Upper lobe of left lung (tissue), 6 donors: ENCODE results near the gene PIGO. TPM values are rescaled to one million over a fixed set of nuclear protein-coding genes. Genes with fewer than 3 reads are reported as not detected.

Experiments
- ATAC-seq, 2 donors: fragments of 200-7000 bp; cut with Tn5 transposase; one replicate each; pipeline ENCODE4 v1.9.1; 2022; ENCODE audit warnings: mild to moderate bottlenecking in 2 of 2, moderate library complexity in 2 of 2; ENCODE audit not compliant: low FRiP score in 2 of 2
- DNase-seq, 2 donors: peaks; one replicate each; pipeline ENCODE4 v3.0.0-alpha.2; 2019 to 2020
- H3K27ac ChIP-seq, 4 donors: fragments of 200-600 bp; sonication (generic); one replicate each; pipeline ENCODE4 v1.5.1; 2016 to 2019
- H3K27me3 ChIP-seq, 4 donors: fragments of 200-600 bp; sonication (generic); one replicate each; pipeline ENCODE4 v1.5.1; 2017 to 2019
- H3K36me3 ChIP-seq, 4 donors: fragments of 200-600 bp; sonication (generic); one replicate each; pipeline ENCODE4 v1.5.1; 2016 to 2019
- H3K4me1 ChIP-seq, 4 donors: fragments of 200-600 bp; sonication (generic); one replicate each; pipeline ENCODE4 v1.5.1; 2018 to 2019
- H3K4me3 ChIP-seq, 4 donors: fragments of 200-600 bp; sonication (generic); one replicate each; pipeline ENCODE4 v1.5.1; 2017 to 2019; ENCODE audit warnings: mild to moderate bottlenecking in 2 of 4, moderate library complexity in 1 of 4
- H3K9me3 ChIP-seq, 4 donors: fragments of 200-600 bp; sonication (generic); one replicate each; pipeline ENCODE4 v1.5.1; 2018 to 2019
- CTCF ChIP-seq, 6 experiments: fragments of 450-650 bp in 4 of 6; fragments of 200-600 bp in 2 of 6; sonication (generic) in 2 of 6; IDR thresholded peaks; one replicate each; pipeline ENCODE4 v1.5.1; 2016 to 2019; ENCODE audit warnings: antibody characterized with exemption in 6 of 6
- EP300 ChIP-seq, 4 donors: sonication (generic); formaldehyde crosslinking; IDR thresholded peaks; one replicate each; pipeline ENCODE4 v1.5.1; 2017; ENCODE audit warnings: antibody characterized with exemption in 4 of 4, control low read depth in 2 of 4
- POLR2A ChIP-seq, 4 donors: fragments of 450-650 bp; IDR thresholded peaks; one replicate each; pipeline ENCODE4 v1.5.1; 2016 to 2017; ENCODE audit warnings: antibody characterized with exemption in 4 of 4, mild to moderate bottlenecking in 2 of 4
- POLR2AphosphoS5 ChIP-seq, 2 donors: sonication (generic); formaldehyde crosslinking; IDR thresholded peaks; one replicate each; pipeline ENCODE4 v1.5.1; 2017; ENCODE audit warnings: antibody characterized with exemption in 2 of 2
- WGBS, 2 donors: methylation state at CpG; one replicate each; pipeline ENCODE4 v1.1.5; 2017 to 2018; 5-methylcytosine and 5-hydroxymethylcytosine counted together
- total RNA-seq, 6 donors: library from RNA; depleted of rRNA in 4 of 6; stranded (reverse); fragments of >200 nt in 4 of 6; gene quantifications; one replicate each; pipeline versions ENCODE4 v1.1.0 to v1.2.1, GENCODE V29; 2016 to 2021
- donor health status: DM: no; HTN: no; CAD: no; lungs with moderate emphysema.
- donor health status: DM: no; HTN: yes; CAD: no; lungs with severe emphysema.

Gene PIGO
- total RNA-seq, 6 donors from 2014 or later = 11.5 to 29.0 (median 19.1) TPM

GRCh38 chr9:35106343-35106730 lies 9.9 kb upstream of the PIGO start:
- Histone ChIP-seq H3K27me3 (no peaks in the 10 kb centered on the region), H3K27ac (no peak overlapping the region), H3K4me1 (peaks cover 32 to 45% (median 37%) of the 10 kb centered on the region in 4 donors), H3K9me3 (no peaks in the 10 kb centered on the region), H3K36me3 (peaks cover 4 to 52% (median 47%) of the 10 kb centered on the region in 4 donors), H3K4me3 (no peak overlapping the region)
- 93% methylated on average over 7 of the region's 7 CpGs; no CpG with 5 or more reads in 1 of the 2 donors for WGBS, 2 donors
- TF ChIP-seq POLR2A (IDR thresholded peaks at IDR 0.05) (no peak), CTCF (IDR thresholded peaks at IDR 0.05) (no peak), EP300 (IDR thresholded peaks at IDR 0.05) (no peak), POLR2AphosphoS5 (IDR thresholded peaks at IDR 0.05) (no peak)
- no peak for ATAC-seq
- no peak for DNase-seq

- TF ChIP-seq CTCF (IDR thresholded peaks at IDR 0.05) = no peak
- TF ChIP-seq EP300 (IDR thresholded peaks at IDR 0.05) = no peak
- no peak for TF ChIP-seq POLR2A (IDR thresholded peaks at IDR 0.05)
- TF ChIP-seq POLR2AphosphoS5 (IDR thresholded peaks at IDR 0.05) = no peak
- no peaks in the 10 kb centered on the region for H3K27me3 ChIP-seq
- ATAC-seq (no peak), DNase-seq (no peak)
- H3K36me3 ChIP-seq = peaks cover 4 to 58% (median 52%) of the 10 kb centered on the region in 4 donors
- H3K4me1 ChIP-seq = peaks cover 30 to 45% (median 34%) of the 10 kb centered on the region in 4 donors
- H3K9me3 ChIP-seq = no peaks in the 10 kb centered on the region
- WGBS, 2 donors = 92 to 96% methylated on average over 10 to 13 of the region's 13 CpGs
- H3K27ac ChIP-seq = no peak overlapping the region
- no peak overlapping the region for H3K4me3 ChIP-seq
These were observed 9.4 kb upstream of the PIGO start for GRCh38 chr9:35105571-35106342.

GRCh38 chr9:35105126-35105525 lies 8.7 kb upstream of the PIGO start:
- H3K36me3 ChIP-seq = peaks cover 9 to 65% (median 58%) of the 10 kb centered on the region in 4 donors
- H3K4me3 ChIP-seq = no peak overlapping the region
- no peak for DNase-seq
- H3K4me1 ChIP-seq = peaks cover 23 to 39% (median 28%) of the 10 kb centered on the region in 4 donors
- no peaks in the 10 kb centered on the region for H3K27me3 ChIP-seq
- no peak for TF ChIP-seq EP300 (IDR thresholded peaks at IDR 0.05)
- TF ChIP-seq CTCF (IDR thresholded peaks at IDR 0.05) = no peak
- TF ChIP-seq POLR2AphosphoS5 (IDR thresholded peaks at IDR 0.05) = no peak
- TF ChIP-seq POLR2A (IDR thresholded peaks at IDR 0.05) = no peak
- no peak overlapping the region for H3K27ac ChIP-seq
- ATAC-seq = no peak
- 91 to 94% methylated on average over 12 of the region's 12 CpGs for WGBS, 2 donors
- no peaks in the 10 kb centered on the region for H3K9me3 ChIP-seq

GRCh38 chr9:35104586-35104985 lies 8.2 kb upstream of the PIGO start:
- H3K27ac ChIP-seq = no peak overlapping the region
- no peak for TF ChIP-seq POLR2A (IDR thresholded peaks at IDR 0.05)
- no peak for TF ChIP-seq EP300 (IDR thresholded peaks at IDR 0.05)
- TF ChIP-seq CTCF (IDR thresholded peaks at IDR 0.05) = no peak
- TF ChIP-seq POLR2AphosphoS5 (IDR thresholded peaks at IDR 0.05) = no peak
- DNase-seq = no peak
- no peaks in the 10 kb centered on the region for H3K9me3 ChIP-seq
- WGBS, 2 donors = 89 to 91% methylated on average over 4 of the region's 4 CpGs
- ATAC-seq = no peak
- peaks cover 14 to 70% (median 63%) of the 10 kb centered on the region in 4 donors for H3K36me3 ChIP-seq
- H3K27me3 ChIP-seq = no peaks in the 10 kb centered on the region
- H3K4me1 ChIP-seq = peaks cover 18 to 34% (median 23%) of the 10 kb centered on the region in 4 donors
- no peak overlapping the region for H3K4me3 ChIP-seq
